Osteocyte (in vitro differentiated cells): Measurements from ENCODE around the gene IGF2BP3. TPM values are rescaled to one million over a fixed set of nuclear protein-coding genes. Genes with fewer than 3 reads are reported as not detected.
"Not testable (repeated sequence)": the region's sequence is repeated elsewhere in the genome, so short reads cannot be mapped to it uniquely, and the experiment has no call there.

Experiments used
- DNase-seq: peaks from one replicate; pipeline ENCODE4 v3.0.0; 2021; ENCODE audit warnings: mixed read lengths; ENCODE audit not compliant: unreplicated experiment; ENCODE audit errors: extremely low spot score
- H3K27ac Mint-ChIP-seq: one replicate; pipeline ENCODE4 v1.8.0; 2021; ENCODE audit warnings: mild to moderate bottlenecking, mixed read lengths; ENCODE audit not compliant: unreplicated experiment
- H3K27me3 Mint-ChIP-seq: one replicate; pipeline ENCODE4 v1.8.0; 2021; ENCODE audit warnings: mixed read lengths; ENCODE audit not compliant: unreplicated experiment
- H3K36me3 Mint-ChIP-seq: one replicate; pipeline ENCODE4 v1.8.0; 2021; ENCODE audit warnings: mixed read lengths; ENCODE audit not compliant: unreplicated experiment
- H3K4me1 Mint-ChIP-seq: one replicate; pipeline ENCODE4 v1.8.0; 2021; ENCODE audit warnings: mixed read lengths; ENCODE audit not compliant: unreplicated experiment
- H3K4me3 Mint-ChIP-seq: one replicate; pipeline ENCODE4 v1.8.0; 2021; ENCODE audit warnings: mild to moderate bottlenecking, moderate library complexity, mixed read lengths; ENCODE audit not compliant: unreplicated experiment
- H3K9me3 Mint-ChIP-seq: one replicate; pipeline ENCODE4 v1.8.0; 2021; ENCODE audit warnings: mixed read lengths; ENCODE audit not compliant: unreplicated experiment
- total RNA-seq: library from RNA; stranded (reverse); gene quantifications from 2 replicates; pipeline ENCODE4 v1.2.1, GENCODE V29; 2021
- TF ChIP-seq, protein P1 (sequence below): fragments of 200-600 bp; sonication (generic); IDR thresholded peaks from 2 replicates; pipeline ENCODE4 v1.5.0; 2021; ENCODE audit warnings: antibody characterized with exemption, mild to moderate bottlenecking, moderate library complexity

IGF2BP3 gene
- total RNA-seq, 1 donor from 2014 or later = 70.0 TPM

DNA sequence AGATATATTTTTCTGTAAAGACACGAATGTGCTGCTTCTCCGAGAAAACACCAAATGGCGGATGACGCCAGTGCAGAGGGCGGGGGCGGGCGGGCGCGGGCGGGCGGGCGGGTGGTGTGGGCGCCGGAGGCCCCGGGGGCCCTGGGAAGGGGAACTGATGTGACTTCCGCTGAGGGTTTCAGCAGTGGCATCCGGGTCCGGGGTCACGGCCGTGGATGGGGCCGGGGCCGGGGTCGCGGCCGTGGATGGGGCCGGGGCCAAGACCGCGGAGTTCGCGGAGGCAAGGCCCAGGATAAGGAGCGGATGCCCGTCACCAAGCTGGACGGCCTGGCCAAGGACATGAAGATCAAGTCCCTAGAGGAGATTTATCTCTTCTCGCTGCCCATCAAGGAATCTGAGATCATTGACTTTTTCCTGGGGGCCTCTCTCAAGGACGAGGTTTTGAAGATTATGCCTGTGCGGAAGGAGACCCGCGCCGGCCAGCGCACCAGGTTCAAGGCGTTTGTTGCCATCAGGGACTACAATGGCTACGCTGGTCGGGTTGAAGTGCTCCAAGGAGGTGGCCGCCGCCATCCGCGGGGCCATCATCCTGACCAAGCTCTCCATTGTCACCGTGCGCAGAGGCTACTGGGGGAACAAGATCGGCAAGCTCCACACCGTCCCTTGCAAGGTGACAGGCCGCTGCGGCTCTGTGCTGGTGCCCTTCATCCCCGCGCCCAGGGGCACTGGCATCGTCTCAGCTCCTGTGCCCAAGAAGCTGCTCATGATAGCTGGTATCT lies 20.3 kb upstream of the IGF2BP3 start:
- Mint-ChIP-seq H3K4me3 (no peak overlapping the region), H3K9me3 (no peaks in the 10 kb centered on the region), H3K4me1 (peaks cover 2% of the 10 kb centered on the region), H3K36me3 (peaks cover 2% of the 10 kb centered on the region), H3K27me3 (no peaks in the 10 kb centered on the region), H3K27ac (no peak overlapping the region)
- peak; percentile 82 for DNase-seq
- TF ChIP-seq, protein P1, sequence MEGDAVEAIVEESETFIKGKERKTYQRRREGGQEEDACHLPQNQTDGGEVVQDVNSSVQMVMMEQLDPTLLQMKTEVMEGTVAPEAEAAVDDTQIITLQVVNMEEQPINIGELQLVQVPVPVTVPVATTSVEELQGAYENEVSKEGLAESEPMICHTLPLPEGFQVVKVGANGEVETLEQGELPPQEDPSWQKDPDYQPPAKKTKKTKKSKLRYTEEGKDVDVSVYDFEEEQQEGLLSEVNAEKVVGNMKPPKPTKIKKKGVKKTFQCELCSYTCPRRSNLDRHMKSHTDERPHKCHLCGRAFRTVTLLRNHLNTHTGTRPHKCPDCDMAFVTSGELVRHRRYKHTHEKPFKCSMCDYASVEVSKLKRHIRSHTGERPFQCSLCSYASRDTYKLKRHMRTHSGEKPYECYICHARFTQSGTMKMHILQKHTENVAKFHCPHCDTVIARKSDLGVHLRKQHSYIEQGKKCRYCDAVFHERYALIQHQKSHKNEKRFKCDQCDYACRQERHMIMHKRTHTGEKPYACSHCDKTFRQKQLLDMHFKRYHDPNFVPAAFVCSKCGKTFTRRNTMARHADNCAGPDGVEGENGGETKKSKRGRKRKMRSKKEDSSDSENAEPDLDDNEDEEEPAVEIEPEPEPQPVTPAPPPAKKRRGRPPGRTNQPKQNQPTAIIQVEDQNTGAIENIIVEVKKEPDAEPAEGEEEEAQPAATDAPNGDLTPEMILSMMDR = no peak

DNA sequence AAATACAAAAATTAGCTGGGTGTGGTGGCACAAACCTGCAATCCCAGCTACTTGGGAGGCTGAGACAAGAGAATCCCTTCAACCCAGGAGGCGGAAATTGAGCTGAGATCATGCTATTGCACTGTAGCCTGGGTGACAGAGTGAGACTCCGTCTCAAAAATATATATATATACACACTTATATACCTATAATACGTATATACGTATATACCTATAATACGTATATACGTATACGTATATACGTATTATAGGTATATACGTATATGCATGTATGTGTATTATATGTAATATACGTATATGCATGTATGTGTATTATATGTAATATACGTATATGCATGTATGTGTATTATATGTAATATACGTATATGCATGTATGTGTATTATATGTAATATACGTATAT lies 18.4 kb upstream of the IGF2BP3 start:
- not testable (repeated sequence) for H3K36me3 Mint-ChIP-seq, H3K4me1 Mint-ChIP-seq

DNA sequence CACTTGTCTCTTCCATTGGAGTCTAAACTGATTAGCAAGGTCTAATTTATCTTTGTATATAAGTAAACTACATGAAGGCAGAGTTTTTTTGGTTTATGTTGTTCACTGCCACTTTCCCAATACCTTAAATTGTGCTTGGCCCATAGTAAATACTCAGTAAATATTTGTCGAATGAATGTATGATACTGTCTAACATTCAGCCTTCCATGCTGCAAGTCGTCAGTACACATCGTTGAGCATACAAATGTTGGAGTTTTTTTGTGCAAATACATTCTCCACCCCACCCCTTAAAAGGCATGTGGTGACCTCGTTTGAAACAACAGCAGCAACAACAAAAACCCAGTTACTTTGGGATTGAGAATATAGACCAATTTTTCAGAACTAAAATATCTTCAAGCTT lies 17.4 kb upstream of the IGF2BP3 start:
- no peak for DNase-seq
- Mint-ChIP-seq H3K9me3 (no peaks in the 10 kb centered on the region), H3K27ac (no peak overlapping the region), H3K36me3 (peaks cover 2% of the 10 kb centered on the region), H3K27me3 (no peaks in the 10 kb centered on the region), H3K4me3 (no peak overlapping the region), H3K4me1 (peaks cover 2% of the 10 kb centered on the region)
- TF ChIP-seq, protein P1 = no peak

More for the DNA sequence above, 18.4 kb upstream of the IGF2BP3 start:
- not testable (repeated sequence) for H3K9me3 Mint-ChIP-seq, H3K4me3 Mint-ChIP-seq, H3K27ac Mint-ChIP-seq, DNase-seq, H3K27me3 Mint-ChIP-seq

DNA sequence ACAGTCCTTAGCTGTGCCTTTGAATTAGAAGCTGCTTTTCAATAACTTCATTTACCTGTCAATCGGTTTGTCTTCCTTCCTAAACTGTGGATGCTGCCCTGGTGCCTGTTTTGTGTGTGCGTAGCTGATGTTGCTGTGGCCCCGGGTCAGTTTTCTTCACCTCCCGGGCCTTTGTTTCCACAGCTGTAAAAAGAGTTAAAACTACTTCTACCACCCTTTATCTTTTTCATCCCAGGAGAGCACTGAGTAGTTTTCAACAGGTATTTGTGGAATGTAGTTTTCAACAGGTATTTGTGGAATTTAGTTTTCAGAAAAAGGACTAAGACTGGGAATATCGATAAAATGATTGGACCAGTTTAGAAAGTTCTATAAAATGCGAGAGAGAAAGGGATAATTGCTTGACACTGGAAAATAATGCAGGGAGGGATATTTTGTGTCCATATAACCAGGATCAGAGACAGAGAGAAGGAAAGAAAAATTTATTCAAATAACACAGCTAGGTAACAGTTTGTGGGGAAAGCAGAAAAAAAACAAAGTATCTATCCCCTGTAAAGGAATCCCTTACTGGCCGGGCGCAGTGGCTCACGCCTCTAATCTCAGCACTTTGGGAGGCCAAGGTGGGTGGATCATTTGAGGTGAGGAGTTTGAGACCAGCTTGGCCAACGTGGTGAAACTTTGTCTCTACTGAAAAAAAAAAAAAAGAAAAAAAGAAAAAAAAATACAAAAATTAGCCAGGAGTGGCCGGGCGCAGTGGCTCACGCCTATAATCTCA lies 15.9 kb upstream of the IGF2BP3 start:
- peak; percentile 51 for DNase-seq
- no peak overlapping the region for H3K4me3 Mint-ChIP-seq
- H3K4me1 Mint-ChIP-seq = peaks cover 2% of the 10 kb centered on the region
- TF ChIP-seq, protein P1 = no peak
- no peak overlapping the region for H3K27ac Mint-ChIP-seq
- H3K27me3 Mint-ChIP-seq = no peaks in the 10 kb centered on the region
- no peaks in the 10 kb centered on the region for H3K9me3 Mint-ChIP-seq
- peaks cover 2% of the 10 kb centered on the region for H3K36me3 Mint-ChIP-seq

DNA sequence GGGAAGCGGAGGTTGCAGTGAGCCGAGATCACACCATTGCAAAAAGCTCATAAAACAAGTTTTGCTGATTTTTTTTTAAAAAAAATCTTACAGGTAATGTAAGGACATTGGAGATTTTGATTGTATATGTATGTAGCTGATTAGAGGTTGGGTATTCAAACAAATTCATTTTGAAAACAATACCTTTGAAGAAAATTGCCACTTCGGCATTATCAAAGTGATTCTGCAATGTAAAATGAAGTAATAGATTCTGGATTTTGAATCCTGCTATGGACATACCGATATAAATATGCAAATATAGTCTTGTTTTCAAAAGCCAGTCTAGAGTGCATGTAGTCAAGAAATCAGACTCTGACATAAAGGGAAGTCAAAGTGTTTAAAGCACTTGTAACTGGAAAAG lies 12.4 kb upstream of the IGF2BP3 start:
- Mint-ChIP-seq H3K9me3 (no peaks in the 10 kb centered on the region), H3K27ac (no peak overlapping the region), H3K4me1 (peaks cover 2% of the 10 kb centered on the region), H3K27me3 (peaks cover 6% of the 10 kb centered on the region), H3K36me3 (no peaks in the 10 kb centered on the region), H3K4me3 (no peak overlapping the region)
- TF ChIP-seq, protein P1 = no peak
- no peak for DNase-seq
